ENCODE data around the gene MCUB. TPM values are rescaled to one million over a fixed set of nuclear protein-coding genes. Genes with fewer than 3 reads are reported as not detected.

MCUB gene
- total RNA-seq, 1 experiment from 2014 or later, result 24.1 TPM

- Histone ChIP-seq H3K36me3 (ENCODE audit: control insufficient read depth, insufficient read depth, low read length) (no peaks in the 10 kb centered on the region; the same call in 1 of the 2 replicates), H3K27ac (ENCODE audit: low read length) (no peak overlapping the region), H3K27me3 (ENCODE audit: control insufficient read depth, insufficient read depth, low read length) (no peaks in the 10 kb centered on the region), H3K4me3 (ENCODE audit: low read depth in 2 of 2, low read length in 2 of 2) (no peak overlapping the region), H3K9me3 (ENCODE audit: control insufficient read depth, insufficient read depth, low read depth, low read length) (no peaks in the 10 kb centered on the region), H3K4me1 (ENCODE audit: control insufficient read depth, insufficient read depth, low read length) (peaks cover 2% of the 10 kb centered on the region; the same call in 1 of the 2 replicates)
- in situ Hi-C loops (cut with HindIII; ENCODE audit: low pct_unique_long_range_greater_than_20kb, low sequenced_read_pairs), result no loop called here
- POLR2A ChIA-PET, result no interaction called here
- no peak for DNase-seq (ENCODE audit: low read depth, low spot score)
- TF ChIP-seq SIN3A (IDR thresholded peaks at IDR 0.05; ENCODE audit: borderline replicate concordance, insufficient read depth, low read depth, low read length) (no peak), CTCF (IDR thresholded peaks at IDR 0.05) (no peak), POLR2AphosphoS5 (IDR thresholded peaks at IDR 0.05; ENCODE audit: low read depth, low read length) (no peak), TCF7L2 (IDR thresholded peaks at IDR 0.05; ENCODE audit: low read depth, low read length) (no peak), REST (IDR thresholded peaks at IDR 0.05; ENCODE audit: insufficient read depth in 1 of 2, low read depth in 2 of 2, low read length in 1 of 2) (no peak)
- no TSS peak for BruUV-seq (replicated peaks)
- ATAC-seq, result no peak
- CTCF ChIA-PET, result no interaction called here
- intact Hi-C loops (cut with micrococcal nuclease; ENCODE audit: unreplicated experiment), result loop anchor here (10.0 kb wide), 1 partner anchor 144 kb away; the partner anchor contains the start of gene MCUB
These were observed 148.9 kb downstream of the MCUB start for GRCh38 chr4:109708990-109709389.

- TF ChIP-seq POLR2AphosphoS5 (IDR thresholded peaks at IDR 0.05; ENCODE audit: low read depth, low read length) (no peak), REST (IDR thresholded peaks at IDR 0.05; ENCODE audit: insufficient read depth in 1 of 2, low read depth in 2 of 2, low read length in 1 of 2) (no peak), TCF7L2 (IDR thresholded peaks at IDR 0.05; ENCODE audit: low read depth, low read length) (no peak), SIN3A (IDR thresholded peaks at IDR 0.05; ENCODE audit: borderline replicate concordance, insufficient read depth, low read depth, low read length) (no peak), CTCF (IDR thresholded peaks at IDR 0.05) (no peak)
- in situ Hi-C loops (cut with HindIII; ENCODE audit: low pct_unique_long_range_greater_than_20kb, low sequenced_read_pairs) (no loop called here), intact Hi-C loops (cut with micrococcal nuclease; ENCODE audit: unreplicated experiment) (no loop called here)
- DNase-seq (ENCODE audit: low read depth, low spot score), result no peak
- H3K4me1 ChIP-seq (ENCODE audit: control insufficient read depth, insufficient read depth, low read length), result no peaks in the 10 kb centered on the region
- no peaks in the 10 kb centered on the region for H3K9me3 ChIP-seq (ENCODE audit: control insufficient read depth, insufficient read depth, low read depth, low read length)
- no TSS peak for BruUV-seq (replicated peaks)
- no peak overlapping the region for H3K27ac ChIP-seq (ENCODE audit: low read length)
- H3K4me3 ChIP-seq (ENCODE audit: low read depth in 2 of 2, low read length in 2 of 2), result no peak overlapping the region
- ChIA-PET CTCF (no interaction called here), POLR2A (no interaction called here)
- no peaks in the 10 kb centered on the region for H3K27me3 ChIP-seq (ENCODE audit: control insufficient read depth, insufficient read depth, low read length)
- ATAC-seq, result no peak
- H3K36me3 ChIP-seq (ENCODE audit: control insufficient read depth, insufficient read depth, low read length), result no peaks in the 10 kb centered on the region; the same call in 1 of the 2 replicates
These were observed 153.5 kb downstream of the MCUB start for GRCh38 chr4:109713500-109713899.
